Mesendoderm (in vitro differentiated cells): ENCODE measurements around the gene USF2.

Source experiments
- DNase-seq: peaks from one replicate; pipeline ENCODE4 v3.0.0; 2013
- H2AK5ac ChIP-seq: 2 replicates; pipeline ENCODE4 v1.6.1; 2013; ENCODE audit warnings: low read length, inconsistent platforms
- H2BK120ac ChIP-seq: 2 replicates; pipeline ENCODE4 v1.6.1; 2013; ENCODE audit warnings: low read depth, mild to moderate bottlenecking, low read length, moderate library complexity, mixed read lengths
- H2BK15ac ChIP-seq: replicated peaks from 2 replicates; pipeline ENCODE4 v1.6.1; 2013; ENCODE audit warnings: low read depth, mild to moderate bottlenecking, moderate library complexity
- H2BK5ac ChIP-seq: 2 replicates; pipeline ENCODE4 v1.6.1; 2013; ENCODE audit warnings: low read length, inconsistent platforms
- H3K18ac ChIP-seq: 2 replicates; pipeline ENCODE4 v1.6.1; 2013; ENCODE audit warnings: mild to moderate bottlenecking, low read length, mixed read lengths
- H3K23ac ChIP-seq: one replicate; pipeline ENCODE4 v1.6.1; 2013; ENCODE audit warnings: low read length
- H3K27ac ChIP-seq: 2 replicates; pipeline ENCODE4 v1.5.1; 2013; ENCODE audit warnings: low read depth, mild to moderate bottlenecking, inconsistent platforms, low read length, moderate library complexity
- H3K27me3 ChIP-seq: 2 replicates; pipeline ENCODE4 v1.6.1; 2013; ENCODE audit warnings: low read length, control low read depth, mild to moderate bottlenecking, inconsistent platforms; ENCODE audit not compliant: insufficient read depth, poor library complexity
- H3K36me3 ChIP-seq: 2 replicates; pipeline ENCODE4 v1.6.1; 2013; ENCODE audit warnings: low read length, inconsistent platforms; ENCODE audit not compliant: control insufficient read depth, insufficient read depth
- H3K4ac ChIP-seq: one replicate; pipeline ENCODE4 v1.6.1; 2013; ENCODE audit warnings: low read depth, mild to moderate bottlenecking, low read length, moderate library complexity
- H3K4me1 ChIP-seq: 2 replicates; pipeline ENCODE4 v1.6.1; 2013; ENCODE audit warnings: low read depth, low read length, inconsistent platforms; ENCODE audit not compliant: control insufficient read depth
- H3K4me2 ChIP-seq: 2 replicates; pipeline ENCODE4 v1.6.1; 2013; ENCODE audit warnings: low read length
- H3K4me3 ChIP-seq: 2 replicates; pipeline ENCODE4 v1.5.1; 2013; ENCODE audit warnings: mild to moderate bottlenecking, low read length
- H3K56ac ChIP-seq: one replicate; pipeline ENCODE4 v1.6.1; 2013; ENCODE audit warnings: low read length
- H3K79me1 ChIP-seq: 2 replicates; pipeline ENCODE4 v1.6.1; 2013; ENCODE audit warnings: low read length, inconsistent platforms
- H3K79me2 ChIP-seq: 2 replicates; pipeline ENCODE4 v1.6.1; 2013; ENCODE audit warnings: mild to moderate bottlenecking, low read length; ENCODE audit not compliant: control insufficient read depth, insufficient read depth
- H3K9ac ChIP-seq: 2 replicates; pipeline ENCODE4 v1.6.1; 2013; ENCODE audit warnings: low read length, inconsistent platforms
- H4K5ac ChIP-seq: one replicate; pipeline ENCODE4 v1.6.1; 2013; ENCODE audit warnings: low read length
- H4K8ac ChIP-seq: one replicate; pipeline ENCODE4 v1.6.1; 2013; ENCODE audit warnings: low read depth, mild to moderate bottlenecking, control low read depth, low read length, moderate library complexity
- WGBS: extraction: QIAGEN DNeasy Blood & Tissue Kit; methylation state at CpG from one replicate; pipeline ENCODE4 v1.1.7; 2013; ENCODE audit warnings: low lambda C conversion rate, missing lambda C conversion rate; ENCODE audit not compliant: insufficient coverage; ENCODE audit errors: extremely low coverage; 5-methylcytosine and 5-hydroxymethylcytosine counted together

Gene USF2

GRCh38 chr19:35318679-35319448 is 50.1 kb downstream of the USF2 start:
- no peak overlapping the region for H4K5ac ChIP-seq
- no peak overlapping the region for H3K56ac ChIP-seq
- DNase-seq, result no peak

GRCh38 chr19:35320065-35320713 is 51.4 kb downstream of the USF2 start:
- H3K79me1 ChIP-seq, result no peaks in the 10 kb centered on the region
- no peak overlapping the region for H2BK15ac ChIP-seq
- H2BK120ac ChIP-seq, result no peak overlapping the region
- H3K27ac ChIP-seq, result peak overlapping the region; percentile 13
- no peak overlapping the region for H2AK5ac ChIP-seq
- no peak overlapping the region for H2BK5ac ChIP-seq
- H3K4me3 ChIP-seq, result no peak overlapping the region
- peak overlapping the region; percentile 58 for H3K56ac ChIP-seq
- no peaks in the 10 kb centered on the region for H3K79me2 ChIP-seq
- no peak overlapping the region for H3K9ac ChIP-seq
- no peaks in the 10 kb centered on the region for H3K36me3 ChIP-seq
- DNase-seq, result no peak
- H3K4me1 ChIP-seq, result no peaks in the 10 kb centered on the region
- H3K4ac ChIP-seq, result no peak overlapping the region
- H3K18ac ChIP-seq, result no peak overlapping the region
- H4K8ac ChIP-seq, result no peak overlapping the region
- no peak overlapping the region for H3K4me2 ChIP-seq
- H3K27me3 ChIP-seq, result no peaks in the 10 kb centered on the region
- H3K23ac ChIP-seq, result no peak overlapping the region
- no CpG with 5 or more reads among the region's 12 CpGs for WGBS
- no peak overlapping the region for H4K5ac ChIP-seq

More at GRCh38 chr19:35318679-35319448, 50.1 kb downstream of the USF2 start:
- WGBS, result no CpG with 5 or more reads among the region's 16 CpGs
- Histone ChIP-seq H3K4ac (no peak overlapping the region), H3K23ac (no peak overlapping the region), H2BK15ac (no peak overlapping the region), H3K27me3 (no peaks in the 10 kb centered on the region), H3K4me2 (no peak overlapping the region), H3K4me1 (no peaks in the 10 kb centered on the region), H3K79me1 (no peaks in the 10 kb centered on the region), H3K4me3 (no peak overlapping the region), H3K27ac (no peak overlapping the region), H3K18ac (no peak overlapping the region), H4K8ac (no peak overlapping the region), H3K36me3 (no peaks in the 10 kb centered on the region), H2BK120ac (no peak overlapping the region), H2BK5ac (no peak overlapping the region), H2AK5ac (no peak overlapping the region), H3K9ac (no peak overlapping the region), H3K79me2 (no peaks in the 10 kb centered on the region)

GRCh38 chr19:35321291-35321690 is 52.5 kb downstream of the USF2 start:
- no peaks in the 10 kb centered on the region for H3K36me3 ChIP-seq
- H3K4ac ChIP-seq, result no peak overlapping the region
- no peak overlapping the region for H3K23ac ChIP-seq
- H3K9ac ChIP-seq, result no peak overlapping the region
- H3K79me1 ChIP-seq, result no peaks in the 10 kb centered on the region
- no peaks in the 10 kb centered on the region for H3K4me1 ChIP-seq
- no peak overlapping the region for H2BK5ac ChIP-seq
- no peak overlapping the region for H3K4me2 ChIP-seq
- no peak overlapping the region for H3K18ac ChIP-seq
- no CpG with 5 or more reads among the region's 2 CpGs for WGBS
- H3K27ac ChIP-seq, result no peak overlapping the region
- H4K8ac ChIP-seq, result no peak overlapping the region
- no peak overlapping the region for H2BK120ac ChIP-seq
- no peak overlapping the region for H3K4me3 ChIP-seq
- no peak overlapping the region for H2AK5ac ChIP-seq
- no peak overlapping the region for H2BK15ac ChIP-seq
- no peak overlapping the region for H3K56ac ChIP-seq
- no peaks in the 10 kb centered on the region for H3K79me2 ChIP-seq
- H4K5ac ChIP-seq, result no peak overlapping the region
- no peak for DNase-seq
- no peaks in the 10 kb centered on the region for H3K27me3 ChIP-seq

GRCh38 chr19:35322014-35322413 is 53.3 kb downstream of the USF2 start:
- Histone ChIP-seq H3K27ac (no peak overlapping the region), H3K4me1 (no peaks in the 10 kb centered on the region), H2BK5ac (no peak overlapping the region), H3K9ac (no peak overlapping the region), H3K36me3 (no peaks in the 10 kb centered on the region), H3K27me3 (no peaks in the 10 kb centered on the region), H2BK120ac (no peak overlapping the region), H4K5ac (no peak overlapping the region), H2BK15ac (no peak overlapping the region), H3K18ac (no peak overlapping the region), H2AK5ac (no peak overlapping the region), H3K4me2 (no peak overlapping the region), H3K79me1 (no peaks in the 10 kb centered on the region), H3K23ac (no peak overlapping the region), H4K8ac (no peak overlapping the region), H3K4ac (no peak overlapping the region), H3K4me3 (no peak overlapping the region), H3K79me2 (no peaks in the 10 kb centered on the region), H3K56ac (no peak overlapping the region)
- no peak for DNase-seq
- WGBS, result no CpG with 5 or more reads among the region's 9 CpGs

- Histone ChIP-seq H4K5ac (no peak overlapping the region), H2BK15ac (no peak overlapping the region), H3K27me3 (no peaks in the 10 kb centered on the region), H3K27ac (no peak overlapping the region), H3K9ac (no peak overlapping the region), H3K4me3 (no peak overlapping the region), H2BK5ac (no peak overlapping the region), H3K79me2 (no peaks in the 10 kb centered on the region), H3K23ac (no peak overlapping the region), H3K18ac (no peak overlapping the region), H3K79me1 (no peaks in the 10 kb centered on the region), H3K4me1 (no peaks in the 10 kb centered on the region), H4K8ac (no peak overlapping the region), H2AK5ac (no peak overlapping the region), H3K4ac (no peak overlapping the region), H2BK120ac (no peak overlapping the region), H3K56ac (no peak overlapping the region), H3K36me3 (no peaks in the 10 kb centered on the region), H3K4me2 (no peak overlapping the region)
- WGBS, result no CpG with 5 or more reads among the region's 4 CpGs
- peak; percentile 58 for DNase-seq
Measured at GRCh38 chr19:35327642-35328041, 58.9 kb downstream of the USF2 start.
